HG03175 (cell line): Measurements from ENCODE around the gene ELF4.
"Not testable (repeated sequence)": the region's sequence is repeated elsewhere in the genome, so short reads cannot be mapped to it uniquely, and the experiment has no call there.

Source experiments
- ATAC-seq: cut with Tn5 transposase; IDR thresholded peaks from one replicate; pipeline ENCODE4 v1.9.1; 2021; ENCODE audit warnings: mild to moderate bottlenecking, moderate library complexity; ENCODE audit not compliant: unreplicated experiment

ELF4 gene

GRCh38 chrX:130115119-130115885 lies 5.0 kb upstream of the ELF4 start:
- ATAC-seq = not testable (repeated sequence)

- ATAC-seq = no peak
These were observed 3.9 kb upstream of the ELF4 start for GRCh38 chrX:130114141-130114588.

GRCh38 chrX:130111220-130112154 lies 1.2 kb upstream of the ELF4 start:
- peak; percentile 1 for ATAC-seq

- ATAC-seq = peak; percentile 14
These were observed 593 bp downstream of the ELF4 start for GRCh38 chrX:130109429-130110378.

GRCh38 chrX:130108647-130109428 lies 1.5 kb downstream of the ELF4 start:
- ATAC-seq = peak; percentile 67

- ATAC-seq = no peak
These were observed 4.2 kb downstream of the ELF4 start for GRCh38 chrX:130106071-130106470.

GRCh38 chrX:130105244-130105643 lies 5.1 kb downstream of the ELF4 start:
- ATAC-seq = no peak

GRCh38 chrX:130103605-130104004 lies 6.7 kb downstream of the ELF4 start:
- ATAC-seq = no peak

- ATAC-seq = no peak
These were observed 10.1 kb downstream of the ELF4 start for GRCh38 chrX:130100180-130100579.

GRCh38 chrX:130098210-130098552 lies 12.1 kb downstream of the ELF4 start:
- ATAC-seq = no peak

GRCh38 chrX:130097507-130098209 lies 12.6 kb downstream of the ELF4 start:
- ATAC-seq = no peak

GRCh38 chrX:130095249-130096030 lies 14.9 kb downstream of the ELF4 start:
- ATAC-seq = no peak

- no peak for ATAC-seq
These were observed 15.6 kb downstream of the ELF4 start for GRCh38 chrX:130094696-130095095.

- ATAC-seq = no peak
These were observed 17.0 kb downstream of the ELF4 start for GRCh38 chrX:130093271-130093670.

GRCh38 chrX:130091980-130092522 lies 18.2 kb downstream of the ELF4 start:
- peak; percentile 97 for ATAC-seq

GRCh38 chrX:130090364-130090763 lies 19.9 kb downstream of the ELF4 start:
- ATAC-seq = no peak

GRCh38 chrX:130086447-130087206 lies 23.7 kb downstream of the ELF4 start:
- peak; percentile 40 for ATAC-seq
